Right ventricle myocardium superior (tissue), 1 donor: ENCODE data around the gene RCAN2. TPM values are rescaled to one million over a fixed set of nuclear protein-coding genes. Genes with fewer than 3 reads are reported as not detected.

Experiments
- ATAC-seq: fragments of 200-7000 bp; cut with Tn5 transposase; one replicate; pipeline ENCODE4 v1.9.1; 2020; ENCODE audit warnings: mild to moderate bottlenecking; ENCODE audit not compliant: poor library complexity
- DNase-seq: peaks from one replicate; pipeline ENCODE4 v3.0.0-alpha.2; 2020
- intact Hi-C: fragments of 100-400 bp; cut with DNase I; formaldehyde crosslinking; loops from one replicate; pipeline ENCODE4 v1.11.2; 2022
- total RNA-seq: library from RNA; stranded (reverse); fragmentation: NEBNext Ultra II Directional; extraction: Animal tissue kit (Norgen Biotek cat#: 25700); gene quantifications from one replicate; pipeline ENCODE4 v1.2.1, GENCODE V29; 2021
- donor health status: DM: no; HTN: yes; CAD: no; lungs with severe emphysema.

The RCAN2 gene
- total RNA-seq, 1 donor from 2014 or later, result 258 TPM

GRCh38 chr6:46453216-46453615 is 38.0 kb downstream of the RCAN2 start:
- ATAC-seq (no peak), DNase-seq (no peak)
- intact Hi-C loops, result no loop called here

GRCh38 chr6:46452312-46452917 is 38.8 kb downstream of the RCAN2 start:
- intact Hi-C loops, result no loop called here

GRCh38 chr6:46451343-46451742 is 39.9 kb downstream of the RCAN2 start:
- ATAC-seq (no peak), DNase-seq (no peak)
- intact Hi-C loops, result no loop called here

More at GRCh38 chr6:46452312-46452917, 38.8 kb downstream of the RCAN2 start:
- ATAC-seq, result peak; percentile 33
- no peak for DNase-seq

DNA sequence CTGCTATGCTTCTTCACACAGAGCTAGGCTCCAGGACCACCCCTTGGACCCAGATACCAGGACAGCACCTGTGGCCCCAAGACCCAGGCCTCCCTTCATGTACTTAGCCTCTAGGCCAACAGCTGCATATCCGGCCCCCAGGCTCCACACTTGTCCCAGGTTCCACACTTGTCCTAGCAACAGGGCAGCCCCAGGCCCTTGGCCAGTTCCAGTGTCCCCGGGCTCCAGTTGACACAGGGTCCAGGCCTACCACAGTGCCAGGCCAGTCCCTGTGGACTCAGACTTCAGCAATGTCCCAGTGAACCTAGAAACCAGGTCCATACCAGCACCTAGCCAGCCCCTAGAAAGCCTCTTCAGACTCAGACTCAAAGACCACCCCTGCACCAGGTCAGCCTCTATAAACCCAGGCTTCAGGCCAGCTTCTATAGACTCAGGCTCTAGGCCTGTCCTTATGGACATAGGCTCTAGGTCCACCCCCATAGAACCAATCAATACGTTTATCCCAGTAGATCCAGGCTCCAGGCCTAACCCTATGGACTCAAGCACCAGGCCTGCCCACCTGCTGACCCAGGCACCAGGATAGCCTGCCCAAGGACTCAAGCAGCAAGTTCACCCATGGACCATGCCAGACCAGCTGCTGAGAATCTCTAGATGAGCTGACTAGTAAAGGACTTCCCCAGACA is 46.3 kb downstream of the RCAN2 start:
- ATAC-seq, result peak; percentile 6
- no peak for DNase-seq
- intact Hi-C loops, result no loop called here

DNA sequence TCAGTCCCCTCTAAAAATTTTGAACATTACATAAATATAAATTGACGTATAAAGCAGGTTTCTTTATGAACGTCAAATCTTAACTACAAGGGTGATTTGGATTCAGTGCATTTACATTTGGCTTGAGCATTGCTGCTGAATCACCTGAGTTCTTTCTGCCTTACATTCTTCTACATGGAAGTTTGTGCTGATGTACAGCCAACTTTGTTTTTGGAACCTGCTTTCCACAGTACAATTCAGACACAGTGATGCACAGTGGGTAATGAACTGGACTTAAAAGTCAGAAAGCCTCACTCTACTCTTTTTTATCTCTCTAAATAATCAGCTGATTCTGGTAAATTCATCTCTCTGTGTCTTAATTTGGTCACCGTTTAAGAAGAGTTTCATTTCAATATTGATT is 47.6 kb downstream of the RCAN2 start:
- ATAC-seq (peak; percentile 67), DNase-seq (no peak)
- intact Hi-C loops, result no loop called here

DNA sequence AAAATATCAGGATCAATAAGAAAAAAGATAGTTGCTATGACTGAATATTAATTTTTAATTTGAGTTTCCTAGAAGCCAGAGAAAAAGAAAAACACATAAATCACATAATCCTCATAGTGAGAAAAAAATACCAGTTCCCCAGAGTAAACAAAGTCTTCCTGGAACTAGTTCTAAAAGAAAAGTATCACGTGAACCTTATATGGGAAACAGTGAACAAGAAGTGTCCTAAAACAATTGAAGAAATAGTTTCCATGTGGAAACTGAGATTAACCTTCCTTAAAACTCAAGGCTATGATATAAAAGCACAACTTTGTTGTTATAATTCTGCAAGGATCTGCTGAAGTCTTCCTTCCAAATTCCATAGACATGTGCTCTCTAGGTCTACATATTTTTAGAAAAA is 50.6 kb downstream of the RCAN2 start:
- intact Hi-C loops, result no loop called here
- ATAC-seq, result no peak
- DNase-seq, result no peak

DNA sequence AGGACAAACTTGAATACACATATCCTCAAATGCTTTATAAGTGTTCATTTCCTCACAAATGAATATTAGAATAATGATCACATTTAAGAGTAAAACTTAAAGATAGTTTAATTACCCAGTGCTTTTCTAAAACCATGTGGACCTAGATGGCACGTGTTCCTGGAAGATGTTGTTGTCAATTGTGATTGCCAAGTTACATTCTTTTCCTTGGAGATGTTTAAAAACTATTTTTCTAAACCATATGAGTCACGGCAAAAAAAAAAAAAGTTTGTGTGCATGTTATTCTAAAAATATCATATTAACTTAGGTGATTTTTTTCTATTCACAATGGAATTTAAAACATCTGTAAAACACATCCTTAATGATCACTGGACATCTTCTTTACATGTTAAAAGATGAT is 51.1 kb downstream of the RCAN2 start:
- ATAC-seq, result no peak

GRCh38 chr6:46438245-46438644 is 53.0 kb downstream of the RCAN2 start:
- intact Hi-C loops, result no loop called here
- DNase-seq, result no peak
- ATAC-seq, result peak; percentile 11

More for the DNA sequence above, 51.1 kb downstream of the RCAN2 start:
- DNase-seq, result no peak
- intact Hi-C loops, result no loop called here

DNA sequence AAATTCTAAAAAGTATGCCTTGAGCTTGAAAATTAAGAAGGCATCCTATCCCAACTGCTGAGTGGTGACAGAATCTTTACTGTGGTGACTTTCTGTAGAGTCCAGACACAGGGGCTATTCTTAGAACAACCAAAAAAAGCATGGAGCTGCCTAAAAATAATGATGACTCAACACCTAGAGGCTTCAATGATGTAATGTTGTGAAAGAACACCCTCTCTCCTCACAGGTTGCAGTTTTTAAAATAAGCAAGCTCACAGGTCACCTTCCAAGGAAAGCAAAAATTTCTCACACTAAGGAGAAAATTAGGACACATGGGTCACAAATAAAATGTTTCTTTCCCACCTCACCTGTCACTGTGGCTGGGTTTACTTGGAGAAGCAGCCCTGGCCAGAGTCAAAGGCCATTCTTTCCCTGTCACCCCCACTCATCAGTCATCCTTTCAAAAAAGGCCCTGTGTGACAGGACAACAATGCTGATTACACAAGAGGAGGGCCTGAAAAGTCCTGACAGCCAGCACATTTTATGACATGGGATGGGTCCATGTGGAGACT is 53.5 kb downstream of the RCAN2 start:
- ATAC-seq, result peak; percentile 90
- DNase-seq, result no peak
- intact Hi-C loops, result no loop called here

DNA sequence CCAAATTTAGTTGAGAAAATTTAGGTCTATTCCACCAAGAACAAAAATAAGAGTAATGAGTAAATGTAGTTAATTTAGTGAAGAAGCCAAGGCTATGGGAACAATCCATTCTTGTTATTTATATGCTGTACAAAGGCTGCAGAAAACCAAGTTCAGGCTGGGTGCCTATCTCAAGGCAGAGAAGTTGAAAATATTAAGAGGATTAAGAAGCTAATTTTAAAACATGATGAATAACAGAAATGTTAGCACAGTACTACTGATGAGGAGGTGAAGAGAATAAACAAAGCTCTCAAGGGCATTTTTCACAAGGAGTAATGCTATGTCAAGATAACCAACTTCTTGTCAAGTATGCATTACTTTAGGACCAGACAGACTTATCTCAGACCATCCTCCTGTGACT is 68.6 kb downstream of the RCAN2 start:
- DNase-seq (no peak), ATAC-seq (peak; percentile 54)
- intact Hi-C loops, result loop anchor here (5.0 kb wide), 1 partner anchor 65 kb away; no protein-coding TSS in a partner anchor

- no peak for DNase-seq
- peak; percentile 42 for ATAC-seq
- intact Hi-C loops, result loop anchor here (5.0 kb wide), 1 partner anchor 65 kb away; no protein-coding TSS in a partner anchor
Observed at GRCh38 chr6:46421939-46422338, 69.3 kb downstream of the RCAN2 start.

GRCh38 chr6:46420921-46421638 is 70.2 kb downstream of the RCAN2 start:
- ATAC-seq (no peak), DNase-seq (no peak)
- intact Hi-C loops, result loop anchor here (5.0 kb wide), 1 partner anchor 66 kb away; no protein-coding TSS in a partner anchor

DNA sequence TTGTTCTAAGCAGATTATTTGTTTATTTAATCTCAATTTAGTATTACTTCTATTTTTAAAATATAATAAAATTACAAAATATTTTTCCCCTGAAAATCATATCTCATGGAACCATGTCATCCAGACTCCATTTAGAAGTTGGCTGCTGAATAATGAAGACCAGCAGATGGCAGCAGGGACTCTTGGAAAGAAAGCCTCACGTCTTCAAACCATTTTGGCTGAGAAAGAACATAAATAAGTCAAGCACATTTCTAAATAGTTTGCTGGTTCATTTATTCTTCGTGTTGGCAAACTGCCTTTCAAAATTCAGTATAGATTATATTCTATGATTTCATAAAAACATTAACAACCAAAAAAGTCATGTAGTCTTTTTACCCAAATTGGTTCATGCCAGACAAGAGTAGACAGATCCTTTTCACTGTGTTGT is 71.7 kb downstream of the RCAN2 start:
- intact Hi-C loops, result loop anchor here (5.0 to 10.0 kb wide), 4 partner anchors 68 to 485 kb away; no protein-coding TSS in a partner anchor
- DNase-seq, result no peak
- ATAC-seq, result peak; percentile 42

- ATAC-seq, result no peak
- DNase-seq, result no peak
- intact Hi-C loops, result loop anchor here (5.0 to 10.0 kb wide), 2 partner anchors 317 to 480 kb away; no protein-coding TSS in a partner anchor
Observed at GRCh38 chr6:46414398-46414797, 76.9 kb downstream of the RCAN2 start.

- DNase-seq (no peak), ATAC-seq (no peak)
- intact Hi-C loops, result loop anchor here (5.0 to 10.0 kb wide), 2 partner anchors 315 to 478 kb away; no protein-coding TSS in a partner anchor
Observed at GRCh38 chr6:46412662-46413061, 78.6 kb downstream of the RCAN2 start.

DNA sequence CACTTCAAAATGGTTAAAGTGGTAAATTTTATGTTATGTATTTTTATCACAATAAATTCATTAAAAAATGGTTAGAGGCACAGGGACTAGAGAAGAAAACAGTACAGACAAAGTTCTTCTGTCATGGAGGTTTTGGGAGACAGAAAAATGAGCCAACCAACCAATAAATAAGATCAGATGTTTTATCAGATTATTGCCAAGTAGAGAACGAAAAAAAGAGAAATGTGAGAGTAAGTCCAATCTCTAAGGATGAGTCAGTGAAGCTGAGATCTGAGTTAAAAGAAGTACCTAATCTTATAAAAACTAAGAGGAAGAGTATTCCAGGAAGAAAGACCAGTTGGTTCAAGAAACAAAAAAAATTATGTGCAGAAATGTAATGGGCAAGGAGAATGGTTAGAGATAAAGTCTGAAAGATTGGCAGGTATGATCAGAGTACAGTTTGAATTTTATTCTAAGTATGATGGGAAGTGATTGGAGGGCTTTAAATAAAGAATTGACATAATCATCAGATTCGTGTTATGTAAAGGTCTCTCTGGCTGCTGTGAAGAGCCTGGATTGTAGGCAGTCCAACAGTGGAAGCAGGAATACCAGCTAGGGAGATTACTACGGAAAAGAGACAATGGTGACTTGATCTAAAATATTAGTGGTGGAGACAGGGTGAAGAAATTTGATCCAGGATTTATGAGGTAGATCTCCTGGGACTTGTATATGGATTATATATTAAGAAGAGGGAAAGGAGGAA is 79.6 kb downstream of the RCAN2 start:
- peak; percentile 62 for ATAC-seq
- DNase-seq, result no peak
- intact Hi-C loops, result loop anchor here (2.0 to 10.0 kb wide), 3 partner anchors 189 to 477 kb away; no protein-coding TSS in a partner anchor

GRCh38 chr6:46410334-46410953 is 80.8 kb downstream of the RCAN2 start:
- DNase-seq (no peak), ATAC-seq (peak; percentile 64)
- intact Hi-C loops, result loop anchor here (2.0 to 10.0 kb wide), 3 partner anchors 188 to 476 kb away; no protein-coding TSS in a partner anchor
